ENCODE measurements around the gene ARHGAP22. TPM values are rescaled to one million over a fixed set of nuclear protein-coding genes. Genes with fewer than 3 reads are reported as not detected.
"Not testable (repeated sequence)": the region's sequence is repeated elsewhere in the genome, so short reads cannot be mapped to it uniquely, and the experiment has no call there.

The ARHGAP22 gene
- total RNA-seq, 1 donor = 22.9 TPM

GRCh38 chr10:48649349-48649944, 44.6 kb upstream of the ARHGAP22 start:
- peak; percentile 27 for TF ChIP-seq CTCF (IDR thresholded peaks at IDR 0.05; ENCODE audit: insufficient read depth, low read depth, low read length)
- H3K4me3 ChIP-seq (ENCODE audit: low read depth, low read length) = no peak overlapping the region
- DNase-seq (ENCODE audit: low read depth) = no peak

GRCh38 chr10:48648172-48648942, 43.5 kb upstream of the ARHGAP22 start:
- DNase-seq (ENCODE audit: low read depth) = no peak
- H3K4me3 ChIP-seq (ENCODE audit: low read depth, low read length) = no peak overlapping the region
- TF ChIP-seq CTCF (IDR thresholded peaks at IDR 0.05; ENCODE audit: insufficient read depth, low read depth, low read length) = no peak

- H3K4me3 ChIP-seq (ENCODE audit: low read depth, low read length); DNase-seq (ENCODE audit: low read depth): not testable (repeated sequence)
Observed at GRCh38 chr10:48647073-48647472, 42.2 kb upstream of the ARHGAP22 start.

GRCh38 chr10:48645600-48645999, 40.7 kb upstream of the ARHGAP22 start:
- no peak overlapping the region for H3K4me3 ChIP-seq (ENCODE audit: low read depth, low read length)
- DNase-seq (ENCODE audit: low read depth) = no peak
- TF ChIP-seq CTCF (IDR thresholded peaks at IDR 0.05; ENCODE audit: insufficient read depth, low read depth, low read length) = no peak

GRCh38 chr10:48641099-48641690, 36.3 kb upstream of the ARHGAP22 start:
- not testable (repeated sequence) for H3K4me3 ChIP-seq (ENCODE audit: low read depth, low read length); DNase-seq (ENCODE audit: low read depth)

GRCh38 chr10:48640326-48640725, 35.5 kb upstream of the ARHGAP22 start:
- no peak for TF ChIP-seq CTCF (IDR thresholded peaks at IDR 0.05; ENCODE audit: insufficient read depth, low read depth, low read length)
- H3K4me3 ChIP-seq (ENCODE audit: low read depth, low read length) = no peak overlapping the region
- no peak for DNase-seq (ENCODE audit: low read depth)

- TF ChIP-seq CTCF (IDR thresholded peaks at IDR 0.05; ENCODE audit: insufficient read depth, low read depth, low read length) = no peak
- no peak for DNase-seq (ENCODE audit: low read depth)
- no peak overlapping the region for H3K4me3 ChIP-seq (ENCODE audit: low read depth, low read length)
Observed at GRCh38 chr10:48639632-48640031, 34.8 kb upstream of the ARHGAP22 start.
